Limb (tissue), 2 donors: Measurements from ENCODE around the gene TESK2.

Experiments used
- DNase-seq, 2 donors: peaks; one replicate each; pipeline ENCODE4 v3.0.0-alpha.2; 2016; ENCODE audit errors: extremely low spot score in 2 of 2

TESK2 gene

DNA sequence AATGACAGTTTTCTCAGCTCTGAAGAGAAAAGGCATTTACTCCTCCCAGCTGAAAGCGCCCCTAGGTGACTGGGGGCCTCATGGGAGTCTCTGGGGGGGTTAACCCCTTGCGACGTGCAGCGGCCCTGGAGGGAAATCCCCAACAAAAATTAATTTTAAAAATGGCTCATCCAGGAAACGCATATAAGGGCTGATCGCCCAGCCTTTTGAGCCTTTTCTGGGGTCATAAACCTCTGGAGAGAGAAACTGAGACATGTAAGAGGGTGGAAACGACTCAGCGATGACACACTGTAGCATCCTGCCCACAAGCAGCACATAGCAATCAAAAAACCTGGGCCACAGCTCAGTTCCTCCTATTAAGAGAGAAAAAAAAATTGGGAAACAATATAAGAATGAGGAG lies 184.6 kb downstream of the TESK2 start:
- DNase-seq = no peak

- no peak for DNase-seq
Observed at GRCh38 chr1:45305231-45305630, 185.7 kb downstream of the TESK2 start.

- DNase-seq = peak in 1 of 2 donors; percentile 46
Observed at GRCh38 chr1:45304311-45305081, 186.5 kb downstream of the TESK2 start.

DNA sequence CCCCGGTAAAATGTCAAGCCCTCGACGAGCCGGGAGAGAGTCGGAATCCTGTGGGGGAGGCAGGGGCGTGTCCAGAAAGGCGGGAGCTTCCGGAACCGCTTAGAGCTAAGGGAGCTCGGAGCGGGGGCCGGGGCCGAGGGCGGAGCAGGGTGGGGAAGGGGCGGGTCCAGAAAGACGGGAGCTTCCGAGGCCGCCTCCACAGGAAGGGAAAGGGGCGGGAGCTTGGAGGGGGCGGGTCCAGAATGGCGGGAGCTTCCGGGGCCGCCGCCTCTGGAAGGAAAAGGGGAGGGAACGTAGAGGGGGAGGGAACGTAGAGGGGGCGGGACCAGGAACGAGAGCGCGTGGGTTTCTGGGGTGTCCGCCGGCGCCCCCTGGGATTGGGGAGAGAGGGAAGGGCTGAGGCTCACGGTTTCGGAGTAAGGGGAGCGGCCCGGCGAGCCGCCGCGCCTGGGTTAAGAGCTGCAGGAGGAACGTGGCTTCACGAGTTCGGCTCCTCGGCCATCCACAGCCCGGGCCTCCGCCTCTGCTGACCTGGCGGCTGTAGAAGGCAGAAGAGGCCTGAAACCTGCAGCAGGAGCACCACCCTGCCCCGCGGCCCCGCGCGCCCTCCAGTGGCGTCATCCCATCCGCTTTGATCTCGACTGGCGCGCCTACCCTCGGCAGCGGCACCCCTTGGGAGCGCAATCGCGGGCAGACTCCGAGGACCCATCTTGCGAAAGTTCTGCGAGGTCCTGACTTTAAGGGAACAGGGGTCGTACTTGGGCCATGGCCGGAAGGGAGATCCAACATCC lies 187.2 kb downstream of the TESK2 start:
- peak; percentile 98 to 99 for DNase-seq

DNA sequence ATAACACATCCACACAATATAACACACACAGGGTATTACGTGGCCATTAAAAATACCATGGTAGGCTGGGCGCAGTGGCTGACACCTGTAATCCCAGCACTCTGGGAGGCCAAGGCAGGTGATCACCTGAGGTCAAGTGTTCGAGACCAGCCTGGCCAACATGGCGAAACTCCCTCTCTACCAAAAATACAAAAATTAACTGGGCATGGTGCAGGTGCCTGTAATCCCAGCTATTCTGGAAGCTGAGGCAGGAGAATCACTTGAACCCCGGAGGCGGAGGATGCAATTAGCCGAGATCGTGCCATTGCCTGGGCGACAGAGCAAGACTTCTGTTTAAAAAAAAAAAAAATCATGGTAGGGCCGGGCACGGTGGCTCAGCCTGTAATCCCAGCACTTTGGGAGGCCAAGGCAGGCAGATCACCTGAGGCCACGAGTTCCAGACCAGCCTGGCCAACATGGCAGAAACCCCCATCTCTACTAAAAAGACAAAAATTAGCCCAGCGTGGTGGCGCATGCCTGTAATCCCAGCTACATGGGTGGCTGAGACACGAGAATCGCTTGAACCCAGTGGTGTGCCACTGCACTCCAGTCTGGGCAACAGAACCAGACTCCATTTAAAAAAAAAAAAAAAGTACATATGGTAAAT lies 188.3 kb downstream of the TESK2 start:
- no peak for DNase-seq

DNA sequence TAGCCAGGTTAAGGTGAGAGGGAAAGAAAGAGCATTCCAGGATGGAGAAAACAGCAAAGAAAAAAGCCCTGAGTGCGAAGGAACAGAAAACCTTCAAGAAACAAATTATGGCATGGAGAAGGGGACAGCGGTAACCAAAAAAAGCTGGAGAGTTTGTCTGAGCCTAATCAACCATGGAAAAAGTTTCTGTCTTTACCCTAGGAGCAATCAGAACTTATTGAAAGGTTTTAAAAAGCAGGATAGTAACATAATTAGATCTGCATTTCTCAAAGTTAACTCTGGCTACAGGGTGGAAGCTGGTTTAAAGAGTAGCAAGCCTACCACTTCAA lies 190.3 kb downstream of the TESK2 start:
- no peak for DNase-seq

DNA sequence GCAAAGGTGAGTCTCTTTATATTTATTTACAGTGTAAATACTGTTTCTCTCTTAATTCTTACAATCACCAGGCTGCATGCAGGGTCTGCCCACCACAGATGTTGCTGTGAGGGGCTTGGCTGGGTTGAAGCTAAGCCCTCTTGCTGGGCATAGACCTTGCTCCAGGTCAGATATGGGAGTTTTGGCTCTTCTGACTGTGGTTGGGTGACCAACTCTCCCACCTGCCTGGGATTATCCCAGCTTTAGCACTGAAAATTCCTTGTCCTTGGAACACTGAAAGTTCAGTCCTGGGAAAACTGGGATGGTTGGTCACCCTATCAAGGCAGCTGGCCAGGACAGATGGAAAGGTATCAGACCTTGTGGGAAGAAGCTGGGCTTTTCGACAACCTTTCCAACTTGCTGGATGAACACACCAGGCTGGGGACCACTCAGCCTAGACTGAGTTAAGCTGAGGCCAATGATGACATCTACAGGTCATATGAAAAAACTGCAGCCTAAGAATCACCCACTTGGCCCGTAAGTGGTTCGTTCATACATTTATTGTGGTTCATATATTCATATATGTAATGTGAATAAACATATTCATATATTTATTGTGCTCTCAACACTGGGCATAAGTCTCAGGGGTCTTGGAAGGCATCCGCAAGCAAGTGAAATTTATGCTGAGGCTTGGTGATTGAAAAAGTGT lies 190.8 kb downstream of the TESK2 start:
- DNase-seq = peak; percentile 50 to 84

GRCh38 chr1:45299296-45299695 lies 191.7 kb downstream of the TESK2 start:
- DNase-seq = no peak

- no peak for DNase-seq
Observed at GRCh38 chr1:45297666-45298356, 193.2 kb downstream of the TESK2 start.
